ENCODE measurements around the gene CSMD2.

The CSMD2 gene

GRCh38 chr1:33575324-33575879 lies 589.6 kb downstream of the CSMD2 start:
- H3K9me3 ChIP-seq (ENCODE audit: control insufficient read depth in 1 of 2, low read length in 2 of 2): no peaks in the 10 kb centered on the region
- peaks cover 0 to 18% of the 10 kb centered on the region in 2 donors for H3K4me1 ChIP-seq (ENCODE audit: control insufficient read depth in 1 of 2, insufficient read depth in 2 of 2, low read length in 2 of 2)
- H3K27me3 ChIP-seq (ENCODE audit: low read depth, low read length): no peaks in the 10 kb centered on the region
- H3K4me3 ChIP-seq (ENCODE audit: low read depth in 1 of 2, low read length in 2 of 2): no peak overlapping the region
- H3K36me3 ChIP-seq (ENCODE audit: control insufficient read depth in 1 of 2, insufficient read depth in 2 of 2, low read length in 2 of 2): no peaks in the 10 kb centered on the region
- peak overlapping the region; percentile 28 for H3K27ac ChIP-seq (ENCODE audit: low read length)

- Histone ChIP-seq H3K36me3 (ENCODE audit: control insufficient read depth in 1 of 2, insufficient read depth in 2 of 2, low read length in 2 of 2) (peaks cover 0 to 4% of the 10 kb centered on the region in 2 donors), H3K4me3 (ENCODE audit: low read depth in 1 of 2, low read length in 2 of 2) (no peak overlapping the region), H3K9me3 (ENCODE audit: control insufficient read depth in 1 of 2, low read length in 2 of 2) (no peaks in the 10 kb centered on the region), H3K27me3 (ENCODE audit: low read depth, low read length) (no peaks in the 10 kb centered on the region), H3K27ac (ENCODE audit: low read length) (no peak overlapping the region), H3K4me1 (ENCODE audit: control insufficient read depth in 1 of 2, insufficient read depth in 2 of 2, low read length in 2 of 2) (peaks cover 0 to 18% of the 10 kb centered on the region in 2 donors)
These were observed 591.4 kb downstream of the CSMD2 start for GRCh38 chr1:33573661-33574060.

- H3K4me3 ChIP-seq (ENCODE audit: low read depth in 1 of 2, low read length in 2 of 2): no peak overlapping the region
- no peaks in the 10 kb centered on the region for H3K9me3 ChIP-seq (ENCODE audit: control insufficient read depth in 1 of 2, low read length in 2 of 2)
- peaks cover 0 to 4% of the 10 kb centered on the region in 2 donors for H3K36me3 ChIP-seq (ENCODE audit: control insufficient read depth in 1 of 2, insufficient read depth in 2 of 2, low read length in 2 of 2)
- H3K4me1 ChIP-seq (ENCODE audit: control insufficient read depth in 1 of 2, insufficient read depth in 2 of 2, low read length in 2 of 2): peaks cover 0 to 18% of the 10 kb centered on the region in 2 donors
- H3K27ac ChIP-seq (ENCODE audit: low read length): no peak overlapping the region
- H3K27me3 ChIP-seq (ENCODE audit: low read depth, low read length): no peaks in the 10 kb centered on the region
These were observed 592.6 kb downstream of the CSMD2 start for GRCh38 chr1:33572387-33572786.

- Histone ChIP-seq H3K36me3 (ENCODE audit: control insufficient read depth in 1 of 2, insufficient read depth in 2 of 2, low read length in 2 of 2) (peaks cover 0 to 4% of the 10 kb centered on the region in 2 donors), H3K4me1 (ENCODE audit: control insufficient read depth in 1 of 2, insufficient read depth in 2 of 2, low read length in 2 of 2) (no peaks in the 10 kb centered on the region), H3K9me3 (ENCODE audit: control insufficient read depth in 1 of 2, low read length in 2 of 2) (no peaks in the 10 kb centered on the region), H3K27ac (ENCODE audit: low read length) (no peak overlapping the region), H3K27me3 (ENCODE audit: low read depth, low read length) (no peaks in the 10 kb centered on the region), H3K4me3 (ENCODE audit: low read depth in 1 of 2, low read length in 2 of 2) (no peak overlapping the region)
These were observed 595.7 kb downstream of the CSMD2 start for GRCh38 chr1:33569331-33569730.

DNA sequence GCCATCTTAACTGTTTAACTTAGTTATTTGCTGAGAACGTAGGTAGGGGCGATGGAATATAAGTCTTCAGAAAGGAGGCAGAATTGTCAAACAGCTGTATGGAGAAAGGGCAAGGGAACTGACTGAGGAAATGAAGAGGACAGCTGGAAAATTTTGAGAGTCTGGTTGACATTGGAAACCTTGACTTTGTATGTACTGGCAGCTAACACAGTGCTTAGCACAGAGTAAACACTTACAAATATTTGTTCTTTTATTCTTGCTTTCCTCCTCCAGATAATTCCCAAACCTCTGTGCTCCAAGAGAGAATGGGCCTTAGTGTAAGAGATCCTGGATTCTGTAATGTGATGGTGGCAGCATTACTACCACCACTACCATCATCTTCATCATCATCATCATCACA lies 601.3 kb downstream of the CSMD2 start:
- Histone ChIP-seq H3K4me1 (ENCODE audit: control insufficient read depth in 1 of 2, insufficient read depth in 2 of 2, low read length in 2 of 2) (no peaks in the 10 kb centered on the region), H3K36me3 (ENCODE audit: control insufficient read depth in 1 of 2, insufficient read depth in 2 of 2, low read length in 2 of 2) (no peaks in the 10 kb centered on the region), H3K27me3 (ENCODE audit: low read depth, low read length) (no peaks in the 10 kb centered on the region), H3K27ac (ENCODE audit: low read length) (no peak overlapping the region), H3K4me3 (ENCODE audit: low read depth in 1 of 2, low read length in 2 of 2) (no peak overlapping the region), H3K9me3 (ENCODE audit: control insufficient read depth in 1 of 2, low read length in 2 of 2) (no peaks in the 10 kb centered on the region)

DNA sequence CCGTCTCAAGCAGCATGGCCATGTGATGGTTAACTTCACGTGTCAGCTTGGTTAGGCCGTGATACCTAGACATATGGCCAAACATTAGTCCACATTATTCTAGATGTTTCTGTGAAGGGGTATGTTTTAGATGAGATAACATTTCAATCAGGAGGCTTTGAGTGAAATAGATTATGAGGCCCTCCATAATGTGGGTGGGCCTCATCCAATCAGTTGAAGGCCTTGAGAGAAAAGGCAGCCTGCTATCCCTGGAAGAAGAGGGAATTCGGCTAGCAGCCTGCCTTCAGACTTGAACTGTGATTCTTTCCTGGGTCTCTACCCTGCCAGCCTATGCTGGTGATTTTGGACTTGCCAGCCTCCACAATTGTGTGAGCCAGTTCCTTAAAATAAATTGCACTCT lies 602.5 kb downstream of the CSMD2 start:
- H3K27ac ChIP-seq (ENCODE audit: low read length): no peak overlapping the region
- H3K9me3 ChIP-seq (ENCODE audit: control insufficient read depth in 1 of 2, low read length in 2 of 2): no peaks in the 10 kb centered on the region
- no peaks in the 10 kb centered on the region for H3K27me3 ChIP-seq (ENCODE audit: low read depth, low read length)
- H3K4me3 ChIP-seq (ENCODE audit: low read depth in 1 of 2, low read length in 2 of 2): no peak overlapping the region
- H3K36me3 ChIP-seq (ENCODE audit: control insufficient read depth in 1 of 2, insufficient read depth in 2 of 2, low read length in 2 of 2): no peaks in the 10 kb centered on the region
- H3K4me1 ChIP-seq (ENCODE audit: control insufficient read depth in 1 of 2, insufficient read depth in 2 of 2, low read length in 2 of 2): no peaks in the 10 kb centered on the region

GRCh38 chr1:33561576-33561975 lies 603.5 kb downstream of the CSMD2 start:
- H3K36me3 ChIP-seq (ENCODE audit: control insufficient read depth in 1 of 2, insufficient read depth in 2 of 2, low read length in 2 of 2): no peaks in the 10 kb centered on the region
- H3K4me3 ChIP-seq (ENCODE audit: low read depth in 1 of 2, low read length in 2 of 2): no peak overlapping the region
- H3K4me1 ChIP-seq (ENCODE audit: control insufficient read depth in 1 of 2, insufficient read depth in 2 of 2, low read length in 2 of 2): no peaks in the 10 kb centered on the region
- H3K9me3 ChIP-seq (ENCODE audit: control insufficient read depth in 1 of 2, low read length in 2 of 2): no peaks in the 10 kb centered on the region
- H3K27ac ChIP-seq (ENCODE audit: low read length): no peak overlapping the region
- no peaks in the 10 kb centered on the region for H3K27me3 ChIP-seq (ENCODE audit: low read depth, low read length)

DNA sequence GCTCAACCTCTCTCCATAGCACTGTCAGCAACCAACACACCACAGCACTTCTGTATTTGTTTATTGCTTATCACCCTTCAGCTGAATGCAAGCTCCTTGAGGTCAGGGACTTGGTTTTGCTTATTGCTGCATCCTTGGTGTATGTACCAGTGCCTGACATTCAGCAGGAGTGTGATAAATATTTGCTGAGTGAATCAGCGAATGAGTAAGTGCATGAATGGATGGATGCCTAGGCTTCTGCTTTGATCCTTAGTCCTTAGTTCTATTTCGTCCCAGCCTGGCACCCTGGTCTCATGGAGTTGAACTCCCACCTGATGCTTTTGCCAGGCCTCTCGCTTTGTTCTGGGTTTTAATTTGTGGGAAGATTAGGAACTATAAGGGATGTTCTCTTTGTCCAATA lies 604.4 kb downstream of the CSMD2 start:
- no peaks in the 10 kb centered on the region for H3K4me1 ChIP-seq (ENCODE audit: control insufficient read depth in 1 of 2, insufficient read depth in 2 of 2, low read length in 2 of 2)
- no peak overlapping the region for H3K27ac ChIP-seq (ENCODE audit: low read length)
- no peak overlapping the region for H3K4me3 ChIP-seq (ENCODE audit: low read depth in 1 of 2, low read length in 2 of 2)
- no peaks in the 10 kb centered on the region for H3K36me3 ChIP-seq (ENCODE audit: control insufficient read depth in 1 of 2, insufficient read depth in 2 of 2, low read length in 2 of 2)
- no peaks in the 10 kb centered on the region for H3K27me3 ChIP-seq (ENCODE audit: low read depth, low read length)
- no peaks in the 10 kb centered on the region for H3K9me3 ChIP-seq (ENCODE audit: control insufficient read depth in 1 of 2, low read length in 2 of 2)

- peak overlapping the region in 1 of 2 donors; percentile 1 for H3K4me3 ChIP-seq (ENCODE audit: low read depth in 1 of 2, low read length in 2 of 2)
- no peaks in the 10 kb centered on the region for H3K4me1 ChIP-seq (ENCODE audit: control insufficient read depth in 1 of 2, insufficient read depth in 2 of 2, low read length in 2 of 2)
- H3K36me3 ChIP-seq (ENCODE audit: control insufficient read depth in 1 of 2, insufficient read depth in 2 of 2, low read length in 2 of 2): no peaks in the 10 kb centered on the region
- peaks cover 14 to 29% of the 10 kb centered on the region in 2 donors for H3K9me3 ChIP-seq (ENCODE audit: control insufficient read depth in 1 of 2, low read length in 2 of 2)
- no peak overlapping the region for H3K27ac ChIP-seq (ENCODE audit: low read length)
- H3K27me3 ChIP-seq (ENCODE audit: low read depth, low read length): no peaks in the 10 kb centered on the region
These were observed 616.3 kb downstream of the CSMD2 start for GRCh38 chr1:33548721-33549120.

- peak overlapping the region in 1 of 2 donors; percentile 1 for H3K4me3 ChIP-seq (ENCODE audit: low read depth in 1 of 2, low read length in 2 of 2)
- H3K36me3 ChIP-seq (ENCODE audit: control insufficient read depth in 1 of 2, insufficient read depth in 2 of 2, low read length in 2 of 2): no peaks in the 10 kb centered on the region
- H3K4me1 ChIP-seq (ENCODE audit: control insufficient read depth in 1 of 2, insufficient read depth in 2 of 2, low read length in 2 of 2): no peaks in the 10 kb centered on the region
- no peak overlapping the region for H3K27ac ChIP-seq (ENCODE audit: low read length)
- H3K27me3 ChIP-seq (ENCODE audit: low read depth, low read length): no peaks in the 10 kb centered on the region
- H3K9me3 ChIP-seq (ENCODE audit: control insufficient read depth in 1 of 2, low read length in 2 of 2): peaks cover 14 to 29% of the 10 kb centered on the region in 2 donors
These were observed 616.7 kb downstream of the CSMD2 start for GRCh38 chr1:33548319-33548718.

DNA sequence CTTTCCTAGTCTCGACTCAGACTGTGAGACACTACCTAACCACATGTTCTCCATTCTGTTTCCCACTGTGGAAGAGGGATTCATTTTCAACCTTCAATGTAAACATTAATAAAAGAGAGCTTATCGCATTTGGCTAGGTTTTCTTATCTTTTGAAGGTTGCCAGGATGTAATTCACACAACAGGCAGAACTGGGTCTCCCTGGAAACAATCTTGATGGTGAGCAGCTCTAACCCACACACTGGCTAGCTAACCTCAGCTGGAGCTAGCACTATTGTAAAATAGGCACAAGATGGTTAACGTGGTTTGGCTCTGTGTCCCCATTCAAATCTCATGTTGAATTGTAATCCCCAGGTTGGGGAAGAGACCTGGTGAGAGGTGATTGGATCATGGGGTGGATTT lies 617.5 kb downstream of the CSMD2 start:
- Histone ChIP-seq H3K36me3 (ENCODE audit: control insufficient read depth in 1 of 2, insufficient read depth in 2 of 2, low read length in 2 of 2) (no peaks in the 10 kb centered on the region), H3K9me3 (ENCODE audit: control insufficient read depth in 1 of 2, low read length in 2 of 2) (peaks cover 14 to 29% of the 10 kb centered on the region in 2 donors), H3K27ac (ENCODE audit: low read length) (no peak overlapping the region), H3K4me1 (ENCODE audit: control insufficient read depth in 1 of 2, insufficient read depth in 2 of 2, low read length in 2 of 2) (no peaks in the 10 kb centered on the region), H3K4me3 (ENCODE audit: low read depth in 1 of 2, low read length in 2 of 2) (no peak overlapping the region), H3K27me3 (ENCODE audit: low read depth, low read length) (no peaks in the 10 kb centered on the region)

DNA sequence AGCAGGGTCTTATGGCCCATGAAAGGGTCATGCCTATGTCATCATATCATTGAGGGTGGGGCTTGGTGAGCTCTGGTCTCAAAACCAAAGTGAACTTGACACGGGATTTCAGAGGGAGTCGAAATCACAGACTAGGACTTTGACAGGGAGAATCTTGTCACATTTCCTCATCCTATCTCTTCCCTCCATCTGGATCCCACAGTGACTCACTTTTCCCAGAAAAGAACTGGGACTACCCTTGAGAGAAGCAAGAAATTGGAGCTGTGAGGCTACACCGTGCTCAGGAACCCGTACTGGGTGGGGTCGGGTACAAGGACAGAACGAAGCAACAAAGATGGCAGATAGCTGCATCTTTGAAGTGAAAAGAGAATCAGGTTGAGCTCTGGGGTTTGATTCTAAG lies 623.1 kb downstream of the CSMD2 start:
- Histone ChIP-seq H3K36me3 (ENCODE audit: control insufficient read depth in 1 of 2, insufficient read depth in 2 of 2, low read length in 2 of 2) (no peaks in the 10 kb centered on the region), H3K4me3 (ENCODE audit: low read depth in 1 of 2, low read length in 2 of 2) (no peak overlapping the region), H3K4me1 (ENCODE audit: control insufficient read depth in 1 of 2, insufficient read depth in 2 of 2, low read length in 2 of 2) (no peaks in the 10 kb centered on the region), H3K27me3 (ENCODE audit: low read depth, low read length) (no peaks in the 10 kb centered on the region), H3K9me3 (ENCODE audit: control insufficient read depth in 1 of 2, low read length in 2 of 2) (no peaks in the 10 kb centered on the region), H3K27ac (ENCODE audit: low read length) (no peak overlapping the region)

Data from muscle layer of duodenum (tissue), 2 donors.